ENCODE results near the gene ZNF827. TPM values are rescaled to one million over a fixed set of nuclear protein-coding genes. Genes with fewer than 3 reads are reported as not detected.

Gene ZNF827
- total RNA-seq, 6 donors from 2014 or later: 8.1 to 68.1 (median 18.3) TPM

GRCh38 chr4:145782756-145783155 is 155.9 kb downstream of the ZNF827 start:
- H3K4me1 ChIP-seq: no peaks in the 10 kb centered on the region
- TF ChIP-seq POLR2AphosphoS5 (IDR thresholded peaks at IDR 0.05) (no peak), EP300 (IDR thresholded peaks at IDR 0.05) (no peak), CTCF (IDR thresholded peaks at IDR 0.05) (no peak), POLR2A (IDR thresholded peaks at IDR 0.05) (no peak)

GRCh38 chr4:145781351-145781750 is 157.3 kb downstream of the ZNF827 start:
- ATAC-seq (ENCODE audit: low FRiP score in 2 of 2): no peak
- no peak overlapping the region for H3K27ac ChIP-seq
- WGBS, 2 donors: 71 to 75% methylated on average over 2 of the region's 2 CpGs
- no peaks in the 10 kb centered on the region for H3K27me3 ChIP-seq
- no peaks in the 10 kb centered on the region for H3K9me3 ChIP-seq
- no peak overlapping the region for H3K4me3 ChIP-seq
- no peaks in the 10 kb centered on the region for H3K4me1 ChIP-seq
- no peak for DNase-seq
- H3K36me3 ChIP-seq: peaks cover 0 to 3% (median 0%) of the 10 kb centered on the region in 4 donors
- TF ChIP-seq POLR2A (IDR thresholded peaks at IDR 0.05) (no peak), POLR2AphosphoS5 (IDR thresholded peaks at IDR 0.05) (no peak)

More at GRCh38 chr4:145782756-145783155, 155.9 kb downstream of the ZNF827 start:
- ATAC-seq (ENCODE audit: low FRiP score in 2 of 2) (no peak), DNase-seq (no peak)
- 75 to 76% methylated on average over 5 of the region's 5 CpGs for WGBS, 2 donors
- no peaks in the 10 kb centered on the region for H3K9me3 ChIP-seq
- H3K4me3 ChIP-seq: no peak overlapping the region
- no peaks in the 10 kb centered on the region for H3K27me3 ChIP-seq
- H3K36me3 ChIP-seq: no peaks in the 10 kb centered on the region
- H3K27ac ChIP-seq: no peak overlapping the region

- 75 to 86% methylated on average over 8 of the region's 8 CpGs for WGBS, 2 donors
- Histone ChIP-seq H3K27ac (no peak overlapping the region), H3K27me3 (no peaks in the 10 kb centered on the region), H3K36me3 (peaks cover 0 to 6% (median 2%) of the 10 kb centered on the region in 4 donors), H3K9me3 (no peaks in the 10 kb centered on the region), H3K4me1 (no peaks in the 10 kb centered on the region), H3K4me3 (no peak overlapping the region)
- ATAC-seq (ENCODE audit: low FRiP score in 2 of 2) (no peak), DNase-seq (no peak)
- no peak for TF ChIP-seq EP300 (IDR thresholded peaks at IDR 0.05)
Observed at GRCh38 chr4:145779319-145779801, 159.3 kb downstream of the ZNF827 start.

- H3K36me3 ChIP-seq: peaks cover 0 to 18% (median 6%) of the 10 kb centered on the region in 4 donors
- no peaks in the 10 kb centered on the region for H3K4me1 ChIP-seq
- 92 to 96% methylated on average over 4 of the region's 4 CpGs for WGBS, 2 donors
- H3K9me3 ChIP-seq: no peaks in the 10 kb centered on the region
- DNase-seq (no peak), ATAC-seq (ENCODE audit: low FRiP score in 2 of 2) (no peak)
- H3K27ac ChIP-seq: no peak overlapping the region
- no peaks in the 10 kb centered on the region for H3K27me3 ChIP-seq
- no peak for TF ChIP-seq POLR2AphosphoS5 (IDR thresholded peaks at IDR 0.05)
- no peak for TF ChIP-seq CTCF (IDR thresholded peaks at IDR 0.05)
- TF ChIP-seq EP300 (IDR thresholded peaks at IDR 0.05): no peak
- TF ChIP-seq POLR2A (IDR thresholded peaks at IDR 0.05): no peak
- H3K4me3 ChIP-seq: no peak overlapping the region
Observed at GRCh38 chr4:145776208-145776607, 162.4 kb downstream of the ZNF827 start.

- Histone ChIP-seq H3K4me3 (no peak overlapping the region), H3K36me3 (peaks cover 0 to 18% (median 6%) of the 10 kb centered on the region in 4 donors), H3K4me1 (no peaks in the 10 kb centered on the region), H3K27me3 (no peaks in the 10 kb centered on the region), H3K9me3 (no peaks in the 10 kb centered on the region), H3K27ac (no peak overlapping the region)
- WGBS, 2 donors: 84 to 95% methylated on average over 3 of the region's 3 CpGs
- TF ChIP-seq POLR2A (IDR thresholded peaks at IDR 0.05): no peak
- DNase-seq (no peak), ATAC-seq (ENCODE audit: low FRiP score in 2 of 2) (no peak)
Observed at GRCh38 chr4:145775406-145775805, 163.2 kb downstream of the ZNF827 start.

GRCh38 chr4:145774473-145774872 is 164.2 kb downstream of the ZNF827 start:
- no peaks in the 10 kb centered on the region for H3K9me3 ChIP-seq
- TF ChIP-seq EP300 (IDR thresholded peaks at IDR 0.05) (no peak), POLR2AphosphoS5 (IDR thresholded peaks at IDR 0.05) (no peak), POLR2A (IDR thresholded peaks at IDR 0.05) (no peak), CTCF (IDR thresholded peaks at IDR 0.05) (no peak)
- H3K36me3 ChIP-seq: peaks cover 0 to 18% (median 6%) of the 10 kb centered on the region in 4 donors
- H3K27ac ChIP-seq: no peak overlapping the region
- DNase-seq (no peak), ATAC-seq (ENCODE audit: low FRiP score in 2 of 2) (no peak)
- no peaks in the 10 kb centered on the region for H3K27me3 ChIP-seq
- 97% methylated on average over 6 of the region's 6 CpGs for WGBS, 2 donors
- H3K4me1 ChIP-seq: no peaks in the 10 kb centered on the region
- H3K4me3 ChIP-seq: no peak overlapping the region
